Neural progenitor cell (in vitro differentiated cells): Measurements from ENCODE around the gene DVL3.

Experiments
- EZH2 ChIP-seq: fragments of 200-600 bp; sonication (generic); IDR thresholded peaks from 2 replicates; pipeline ENCODE4 v1.6.1; 2017; ENCODE audit warnings: antibody characterized with exemption, mild to moderate bottlenecking, moderate library complexity
- TF ChIP-seq, protein P1 (sequence below): fragments of 200-600 bp; sonication (generic); IDR thresholded peaks from 2 replicates; pipeline ENCODE4 v1.5.1; 2017; ENCODE audit warnings: antibody characterized with exemption, mild to moderate bottlenecking

GRCh38 chr3:184148076-184148475 is 7.1 kb upstream of the DVL3 start:
- TF ChIP-seq EZH2: no peak
- TF ChIP-seq, protein P1, sequence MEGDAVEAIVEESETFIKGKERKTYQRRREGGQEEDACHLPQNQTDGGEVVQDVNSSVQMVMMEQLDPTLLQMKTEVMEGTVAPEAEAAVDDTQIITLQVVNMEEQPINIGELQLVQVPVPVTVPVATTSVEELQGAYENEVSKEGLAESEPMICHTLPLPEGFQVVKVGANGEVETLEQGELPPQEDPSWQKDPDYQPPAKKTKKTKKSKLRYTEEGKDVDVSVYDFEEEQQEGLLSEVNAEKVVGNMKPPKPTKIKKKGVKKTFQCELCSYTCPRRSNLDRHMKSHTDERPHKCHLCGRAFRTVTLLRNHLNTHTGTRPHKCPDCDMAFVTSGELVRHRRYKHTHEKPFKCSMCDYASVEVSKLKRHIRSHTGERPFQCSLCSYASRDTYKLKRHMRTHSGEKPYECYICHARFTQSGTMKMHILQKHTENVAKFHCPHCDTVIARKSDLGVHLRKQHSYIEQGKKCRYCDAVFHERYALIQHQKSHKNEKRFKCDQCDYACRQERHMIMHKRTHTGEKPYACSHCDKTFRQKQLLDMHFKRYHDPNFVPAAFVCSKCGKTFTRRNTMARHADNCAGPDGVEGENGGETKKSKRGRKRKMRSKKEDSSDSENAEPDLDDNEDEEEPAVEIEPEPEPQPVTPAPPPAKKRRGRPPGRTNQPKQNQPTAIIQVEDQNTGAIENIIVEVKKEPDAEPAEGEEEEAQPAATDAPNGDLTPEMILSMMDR: no peak
